Pancreas (tissue), 10 donors: ENCODE results near the gene MAST2. TPM values are rescaled to one million over a fixed set of nuclear protein-coding genes. Genes with fewer than 3 reads are reported as not detected.

Source experiments
- ATAC-seq, 4 donors: fragments of 200-7000 bp; cut with Tn5 transposase; one replicate each; pipeline versions ENCODE4 v1.8.0 to v1.9.1; 2020; ENCODE audit warnings: mild to moderate bottlenecking in 4 of 4, moderate library complexity in 4 of 4
- DNase-seq, 6 donors: peaks; one replicate each; pipeline ENCODE4 v3.0.0-alpha.2; 2020
- FAIRE-seq: peaks from 2 replicates; lab custom pipeline; 2012; peaks lifted over from hg19 to GRCh38; lab: Jason Lieb, UNC
- H3K27ac ChIP-seq, 4 donors: fragments of 200-600 bp; sonication (generic); 1 replicate in 3 of 4; 2 replicates in 1 of 4; pipeline versions ENCODE4 v1.5.0 to v1.8.0; 2020
- H3K27me3 ChIP-seq, 4 donors: fragments of 200-600 bp; one replicate each; pipeline ENCODE4 v1.8.0; 2021
- H3K36me3 ChIP-seq, 3 donors: fragments of 200-600 bp; sonication (generic) in 1 of 3; one replicate each; pipeline versions ENCODE4 v1.5.0 to v1.8.0; 2020 to 2021
- H3K4me1 ChIP-seq, 3 donors: fragments of 200-600 bp; one replicate each; pipeline ENCODE4 v1.8.0; 2021
- H3K4me3 ChIP-seq, 4 donors: fragments of 200-600 bp; sonication (generic) in 2 of 4; one replicate each; pipeline versions ENCODE4 v1.5.0 to v1.8.0; 2020 to 2021
- H3K9me3 ChIP-seq, 4 donors: fragments of 200-600 bp; one replicate each; pipeline ENCODE4 v1.8.0; 2021
- WGBS, 2 donors: extraction: QIAGEN DNeasy Blood & Tissue Kit; methylation state at CpG; one replicate each; pipeline ENCODE4 v1.1.7; 2013; 5-methylcytosine and 5-hydroxymethylcytosine counted together
- intact Hi-C, 3 donors: fragments of 100-400 bp; cut with DNase I; formaldehyde crosslinking; loops; one replicate each; pipeline versions ENCODE4 v1.11.1 to v1.14.2; 2022
- polyA plus RNA-seq, 2 donors: library from polyadenylated mRNA; stranded (reverse); fragments of 200-250 nt; gene quantifications; one replicate each; pipeline ENCODE4 v1.2.3, GENCODE V29; 2013
- total RNA-seq, 6 donors: library from RNA; stranded (reverse); fragmentation: NEBNext Ultra II Directional in 4 of 6; extraction: Animal tissue kit (Norgen Biotek cat#: 25700) in 4 of 6; gene quantifications; one replicate each; pipeline versions ENCODE4 v1.2.1 to v1.2.4, GENCODE V29; 2021 to 2023
- TF ChIP-seq, protein P1 (sequence below), 4 donors: fragments of 200-600 bp; sonication (generic) in 3 of 4; IDR thresholded peaks; one replicate each; pipeline versions ENCODE4 v1.5.0 to v1.8.0; 2021; ENCODE audit warnings: antibody characterized with exemption in 4 of 4
- donor health status: healthy with polysubstance abuse.
- donor health status: DM: no; HTN: no; CAD: no; lungs with moderate emphysema.
- donor health status: DM: no; HTN: no; CAD: no.
- donor health status: control.
- donor health status: control.
- donor health status: Bipolar disorder and iron deficiency.
- donor health status: DM: yes; HTN: yes; CAD: no.
- donor health status: DM: no; HTN: no; CAD: no.
- donor health status: DM: no; HTN: no; CAD: no.
- donor health status: DM: yes; HTN: yes; CAD: no.

The MAST2 gene
- total and polyA plus RNA-seq, 8 donors: 5.1 to 14.5 (median 7.7) TPM

DNA sequence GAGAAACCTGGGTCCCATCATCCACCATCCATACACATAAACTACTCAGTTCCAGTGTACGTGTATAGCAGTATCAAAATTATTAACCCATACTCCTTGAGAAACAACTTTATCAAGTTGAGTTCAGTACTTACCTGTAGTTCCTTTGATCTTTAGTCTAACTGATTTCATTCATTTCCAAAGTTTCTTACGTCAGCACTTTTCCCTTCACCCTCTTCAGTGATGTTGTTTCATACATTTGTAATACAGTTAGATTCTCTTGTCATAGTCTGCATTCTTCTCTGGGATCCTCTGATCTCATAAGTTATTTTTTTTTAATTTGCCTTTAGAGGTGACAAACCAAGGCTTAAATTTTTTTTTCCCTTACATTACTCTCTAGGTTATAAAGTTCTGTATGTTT, 185.8 kb downstream of the MAST2 start:
- Histone ChIP-seq H3K36me3 (no peaks in the 10 kb centered on the region), H3K27me3 (no peaks in the 10 kb centered on the region), H3K9me3 (no peaks in the 10 kb centered on the region), H3K4me3 (no peak overlapping the region), H3K27ac (no peak overlapping the region), H3K4me1 (no peaks in the 10 kb centered on the region)
- DNase-seq: no peak
- ATAC-seq: no peak
- 89 to 100% methylated on average over 2 of the region's 2 CpGs for WGBS, 2 donors
- TF ChIP-seq, protein P1, sequence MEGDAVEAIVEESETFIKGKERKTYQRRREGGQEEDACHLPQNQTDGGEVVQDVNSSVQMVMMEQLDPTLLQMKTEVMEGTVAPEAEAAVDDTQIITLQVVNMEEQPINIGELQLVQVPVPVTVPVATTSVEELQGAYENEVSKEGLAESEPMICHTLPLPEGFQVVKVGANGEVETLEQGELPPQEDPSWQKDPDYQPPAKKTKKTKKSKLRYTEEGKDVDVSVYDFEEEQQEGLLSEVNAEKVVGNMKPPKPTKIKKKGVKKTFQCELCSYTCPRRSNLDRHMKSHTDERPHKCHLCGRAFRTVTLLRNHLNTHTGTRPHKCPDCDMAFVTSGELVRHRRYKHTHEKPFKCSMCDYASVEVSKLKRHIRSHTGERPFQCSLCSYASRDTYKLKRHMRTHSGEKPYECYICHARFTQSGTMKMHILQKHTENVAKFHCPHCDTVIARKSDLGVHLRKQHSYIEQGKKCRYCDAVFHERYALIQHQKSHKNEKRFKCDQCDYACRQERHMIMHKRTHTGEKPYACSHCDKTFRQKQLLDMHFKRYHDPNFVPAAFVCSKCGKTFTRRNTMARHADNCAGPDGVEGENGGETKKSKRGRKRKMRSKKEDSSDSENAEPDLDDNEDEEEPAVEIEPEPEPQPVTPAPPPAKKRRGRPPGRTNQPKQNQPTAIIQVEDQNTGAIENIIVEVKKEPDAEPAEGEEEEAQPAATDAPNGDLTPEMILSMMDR (IDR thresholded peaks at IDR 0.05): no peak
- no peak for FAIRE-seq
- intact Hi-C loops: no loop called here

DNA sequence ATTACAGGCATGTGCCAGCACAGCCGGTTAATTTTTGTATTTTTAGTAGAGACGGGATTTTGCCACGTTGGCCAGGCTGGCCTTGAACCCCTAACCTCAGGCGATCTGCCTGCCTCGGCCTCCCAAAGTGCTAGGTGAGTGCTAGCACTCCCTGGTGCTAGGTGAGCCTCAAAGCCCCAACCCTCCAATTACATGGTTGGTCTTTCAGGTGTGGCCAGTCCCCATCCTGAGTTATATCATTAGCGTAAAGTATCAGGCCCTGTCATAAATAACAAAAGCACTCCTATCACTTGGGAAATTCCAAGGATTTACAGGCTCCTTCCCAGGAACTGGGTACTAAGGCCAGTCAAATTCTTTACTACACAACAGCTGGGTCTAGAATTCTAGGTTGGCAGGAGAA, 191.0 kb downstream of the MAST2 start:
- intact Hi-C loops: no loop called here
- TF ChIP-seq, protein P1 (IDR thresholded peaks at IDR 0.05): no peak
- DNase-seq (no peak), FAIRE-seq (no peak), ATAC-seq (no peak)
- Histone ChIP-seq H3K4me1 (no peaks in the 10 kb centered on the region), H3K36me3 (no peaks in the 10 kb centered on the region), H3K27ac (no peak overlapping the region), H3K4me3 (no peak overlapping the region), H3K9me3 (no peaks in the 10 kb centered on the region), H3K27me3 (no peaks in the 10 kb centered on the region)
- WGBS, 2 donors: 88 to 94% methylated on average over 6 of the region's 6 CpGs

DNA sequence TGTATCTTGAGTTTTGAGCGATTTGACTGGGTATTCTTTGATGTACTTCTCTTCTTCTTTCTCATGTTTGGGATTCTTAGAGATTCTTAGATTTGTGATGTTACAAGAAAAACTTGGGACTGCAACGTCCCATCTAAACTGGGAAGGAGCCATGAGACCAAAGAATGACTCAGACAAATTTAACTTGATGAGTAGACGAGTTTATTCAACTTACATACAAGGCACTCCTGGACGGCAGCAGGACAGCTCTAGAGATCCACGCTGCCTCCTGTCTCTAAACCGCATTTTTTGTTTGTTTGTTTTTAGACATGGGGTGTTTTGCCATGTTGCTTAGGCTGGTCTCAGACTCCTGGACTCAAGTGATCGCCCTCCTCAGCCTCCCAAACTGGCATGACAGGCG, 191.9 kb downstream of the MAST2 start:
- no peaks in the 10 kb centered on the region for H3K36me3 ChIP-seq
- no peak for FAIRE-seq
- intact Hi-C loops: no loop called here
- ATAC-seq: no peak
- WGBS, 2 donors: 86 to 97% methylated on average over 8 of the region's 8 CpGs
- H3K9me3 ChIP-seq: no peaks in the 10 kb centered on the region
- TF ChIP-seq, protein P1 (IDR thresholded peaks at IDR 0.05): no peak
- DNase-seq: no peak
- no peak overlapping the region for H3K4me3 ChIP-seq
- H3K27me3 ChIP-seq: no peaks in the 10 kb centered on the region
- no peak overlapping the region for H3K27ac ChIP-seq
- no peaks in the 10 kb centered on the region for H3K4me1 ChIP-seq

DNA sequence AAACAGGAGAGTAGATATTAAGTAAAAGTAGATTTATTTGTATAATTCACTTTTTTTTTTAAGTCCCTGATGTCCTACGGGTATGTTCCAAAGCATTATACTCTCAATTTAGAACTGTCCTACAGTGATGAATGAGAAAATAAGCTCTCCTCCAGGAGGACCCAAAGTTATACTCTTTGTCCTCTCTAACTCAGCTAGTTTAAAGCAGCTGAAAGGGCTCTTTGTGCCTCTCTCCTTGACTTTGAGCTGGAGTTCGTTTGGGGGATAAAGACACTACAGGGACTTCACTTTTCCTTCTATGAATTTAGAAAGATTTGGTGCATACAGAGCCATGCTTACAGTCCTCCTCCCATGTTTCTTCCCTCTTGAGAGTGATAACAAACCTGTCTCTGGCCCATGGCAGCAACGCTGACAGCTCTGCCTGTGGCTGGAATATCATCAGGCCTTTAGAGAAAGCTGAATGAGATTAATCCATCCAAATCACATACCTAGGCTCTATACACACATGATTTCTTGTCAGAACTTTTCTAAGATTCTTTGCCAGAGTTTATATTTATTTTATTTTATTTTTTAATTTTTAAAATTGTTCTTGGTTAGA, 194.7 kb downstream of the MAST2 start:
- TF ChIP-seq, protein P1 (IDR thresholded peaks at IDR 0.05): no peak
- Histone ChIP-seq H3K27ac (no peak overlapping the region), H3K9me3 (no peaks in the 10 kb centered on the region), H3K4me3 (no peak overlapping the region), H3K4me1 (no peaks in the 10 kb centered on the region), H3K36me3 (no peaks in the 10 kb centered on the region), H3K27me3 (no peaks in the 10 kb centered on the region)
- WGBS, 2 donors: 60 to 64% methylated on average over 3 of the region's 3 CpGs
- intact Hi-C loops: no loop called here
- DNase-seq (no peak), FAIRE-seq (no peak), ATAC-seq (no peak)

DNA sequence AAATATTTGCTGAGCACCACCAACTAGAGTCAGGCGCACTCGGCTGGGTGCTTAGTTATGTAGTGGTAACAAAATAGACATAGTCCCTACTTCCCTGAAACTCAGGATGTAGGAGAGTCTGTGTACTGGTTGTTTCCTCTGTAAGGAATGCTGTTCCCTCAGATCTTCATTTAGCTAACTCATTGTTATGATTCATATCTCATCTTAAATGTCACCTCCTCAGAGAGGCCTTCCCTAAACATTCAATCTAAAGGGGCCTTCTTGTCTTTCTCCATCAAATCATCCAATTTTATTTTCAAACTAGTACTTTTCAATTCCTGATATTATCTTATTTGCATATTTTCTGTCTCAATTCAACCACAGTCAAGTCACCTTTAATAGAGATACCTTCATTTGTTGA, 196.1 kb downstream of the MAST2 start:
- no peaks in the 10 kb centered on the region for H3K27me3 ChIP-seq
- TF ChIP-seq, protein P1 (IDR thresholded peaks at IDR 0.05): no peak
- intact Hi-C loops: no loop called here
- DNase-seq: no peak
- 96 to 97% methylated on average over 2 of the region's 2 CpGs for WGBS, 2 donors
- no peak overlapping the region for H3K27ac ChIP-seq
- FAIRE-seq: no peak
- H3K36me3 ChIP-seq: no peaks in the 10 kb centered on the region
- no peaks in the 10 kb centered on the region for H3K4me1 ChIP-seq
- no peaks in the 10 kb centered on the region for H3K9me3 ChIP-seq
- no peak overlapping the region for H3K4me3 ChIP-seq
- ATAC-seq: no peak
